HuH-7 (cell line): ENCODE data around the gene FGF6.
"Not testable (repeated sequence)": the region's sequence is repeated elsewhere in the genome, so short reads cannot be mapped to it uniquely, and the experiment has no call there.

Experiments
- DNase-seq: peaks from one replicate; pipeline ENCODE4 v3.0.0; 2011; ENCODE audit warnings: low spot score

Gene FGF6, protein sequence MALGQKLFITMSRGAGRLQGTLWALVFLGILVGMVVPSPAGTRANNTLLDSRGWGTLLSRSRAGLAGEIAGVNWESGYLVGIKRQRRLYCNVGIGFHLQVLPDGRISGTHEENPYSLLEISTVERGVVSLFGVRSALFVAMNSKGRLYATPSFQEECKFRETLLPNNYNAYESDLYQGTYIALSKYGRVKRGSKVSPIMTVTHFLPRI

DNA sequence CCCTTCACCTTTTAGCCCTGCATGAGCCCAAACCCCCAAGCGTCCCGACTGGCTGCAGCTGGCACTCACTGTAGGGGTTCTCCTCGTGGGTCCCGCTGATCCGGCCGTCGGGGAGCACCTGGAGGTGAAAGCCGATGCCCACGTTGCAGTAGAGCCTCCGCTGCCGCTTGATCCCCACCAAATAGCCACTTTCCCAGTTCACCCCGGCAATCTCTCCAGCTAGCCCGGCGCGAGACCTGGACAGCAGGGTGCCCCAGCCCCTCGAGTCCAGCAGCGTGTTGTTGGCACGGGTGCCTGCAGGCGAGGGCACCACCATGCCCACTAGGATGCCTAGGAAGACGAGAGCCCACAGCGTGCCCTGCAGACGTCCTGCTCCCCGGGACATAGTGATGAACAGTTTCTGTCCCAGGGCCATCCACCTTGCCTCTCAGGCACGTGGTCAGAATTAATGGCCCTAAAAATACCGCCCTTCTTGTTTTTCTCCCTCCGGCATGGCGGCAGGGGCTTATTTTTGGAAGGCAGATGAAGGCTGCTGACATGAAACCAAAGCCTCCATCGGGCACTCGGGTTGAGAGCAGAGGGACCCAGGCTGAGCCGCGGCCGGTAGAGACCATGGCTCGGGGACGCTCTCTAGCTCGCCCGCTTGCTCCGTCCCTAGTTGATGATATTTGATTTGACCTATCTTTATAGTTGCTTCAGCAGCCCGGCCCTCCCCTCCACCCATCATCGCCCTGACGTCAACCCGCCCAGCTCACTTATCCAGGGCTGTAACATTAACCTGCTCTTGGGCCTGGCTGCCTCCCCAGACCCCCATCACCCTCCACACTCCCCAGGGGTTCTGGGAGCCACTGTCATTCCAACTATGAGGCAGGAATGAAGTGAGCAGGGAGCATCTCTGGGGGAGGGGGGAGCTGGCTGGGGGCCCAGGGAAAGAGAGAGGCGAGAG is at the start of gene FGF6:
Gene FGF6, minus strand, starts transcription at position 660 of the 946 bp plus-strand sequence. Its CDS starts 245 bp downstream, at position 415.
- no peak for DNase-seq

GRCh38 chr12:4490973-4491372 is 45.4 kb upstream of the FGF6 start:
- no peak for DNase-seq

DNA sequence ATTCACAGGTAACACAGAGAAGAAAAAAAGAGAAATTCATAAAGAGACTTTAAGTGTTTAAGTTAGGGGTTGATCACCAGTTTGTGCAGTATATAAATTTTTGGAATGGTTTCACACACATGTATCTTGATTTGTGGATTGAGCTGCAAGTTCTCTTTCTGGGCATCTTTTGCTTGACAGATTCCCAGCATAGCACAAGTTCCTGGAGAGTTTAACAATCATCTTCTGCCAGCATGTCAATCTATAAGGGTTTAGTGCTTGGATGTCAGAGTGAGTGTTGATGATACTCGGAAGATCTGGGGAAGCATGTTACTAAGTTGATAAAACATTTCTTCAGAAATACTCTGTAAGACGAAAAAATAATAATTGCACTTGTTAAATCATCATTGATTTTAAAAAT is 43.9 kb upstream of the FGF6 start:
- no peak for DNase-seq

GRCh38 chr12:4486980-4487379 is 41.4 kb upstream of the FGF6 start:
- no peak for DNase-seq

DNA sequence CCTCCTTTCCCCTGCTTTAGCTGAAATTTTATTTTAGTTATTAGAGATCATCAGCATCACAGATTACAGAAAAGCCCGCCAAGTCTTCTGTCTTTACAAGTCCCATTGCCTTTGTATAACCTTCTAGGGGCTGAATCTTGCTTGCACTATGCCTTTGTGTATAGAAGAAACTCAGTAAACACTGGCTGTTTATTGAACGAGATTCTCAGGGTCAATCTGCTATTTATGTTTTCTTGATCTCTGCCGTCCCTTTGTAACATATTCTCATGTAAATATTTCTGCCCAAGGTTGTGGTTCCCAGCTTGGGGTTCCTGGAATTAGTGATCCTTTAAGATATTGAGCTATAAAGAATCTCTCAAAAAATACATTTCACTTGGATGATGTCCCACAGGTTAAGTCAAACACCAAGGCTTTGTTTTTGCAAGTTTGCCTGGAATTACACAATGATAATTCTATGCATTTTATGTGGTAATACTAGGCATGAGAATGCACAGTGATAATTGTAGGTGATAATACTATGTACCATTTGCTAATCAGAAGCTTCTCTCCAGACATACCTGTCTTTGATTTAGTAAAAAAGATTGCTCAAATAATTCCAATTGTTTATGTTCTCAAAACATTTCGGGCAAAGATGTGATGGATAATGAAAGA is 40.6 kb upstream of the FGF6 start:
- DNase-seq, result no peak

- no peak for DNase-seq
These were observed 38.5 kb upstream of the FGF6 start for GRCh38 chr12:4483885-4484823.

DNA sequence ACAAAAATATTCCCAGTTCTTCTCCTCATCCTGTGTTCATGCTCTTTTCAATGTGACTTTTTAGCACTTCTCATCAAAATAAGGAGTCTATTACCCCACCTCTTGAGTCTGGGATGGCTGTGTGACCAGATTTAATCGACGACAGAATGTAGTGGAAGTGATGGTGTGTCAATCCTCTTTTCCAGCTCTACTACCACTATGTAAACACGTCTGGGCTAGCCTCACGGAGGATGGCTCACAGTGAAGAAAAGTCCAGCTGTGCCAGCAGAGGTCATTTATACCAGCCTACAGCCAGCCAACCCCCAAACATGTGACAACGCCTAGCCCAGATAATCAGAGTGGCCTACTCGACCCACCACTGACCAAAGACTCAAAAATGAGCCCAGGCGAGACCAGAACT is 37.3 kb upstream of the FGF6 start:
- no peak for DNase-seq

DNA sequence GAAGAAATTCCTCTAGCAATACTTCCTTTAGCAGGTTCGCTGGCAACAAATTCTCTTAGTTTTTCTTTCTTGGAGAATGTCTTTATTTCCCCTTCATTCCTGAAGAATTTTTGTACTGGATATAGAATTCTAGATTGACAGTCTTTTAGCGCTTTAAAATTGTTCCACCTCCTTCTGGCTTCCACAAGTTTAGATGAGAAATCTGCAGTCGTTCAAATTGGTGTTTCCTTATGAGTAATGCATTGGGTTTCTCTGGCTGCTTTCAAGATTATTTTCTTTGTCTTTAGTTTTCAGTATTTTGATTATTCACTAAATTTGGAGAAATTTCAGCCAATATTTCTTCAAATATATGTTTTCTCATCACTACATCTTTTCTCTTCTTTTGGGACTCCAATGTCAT is 33.3 kb upstream of the FGF6 start:
- DNase-seq, result no peak

DNA sequence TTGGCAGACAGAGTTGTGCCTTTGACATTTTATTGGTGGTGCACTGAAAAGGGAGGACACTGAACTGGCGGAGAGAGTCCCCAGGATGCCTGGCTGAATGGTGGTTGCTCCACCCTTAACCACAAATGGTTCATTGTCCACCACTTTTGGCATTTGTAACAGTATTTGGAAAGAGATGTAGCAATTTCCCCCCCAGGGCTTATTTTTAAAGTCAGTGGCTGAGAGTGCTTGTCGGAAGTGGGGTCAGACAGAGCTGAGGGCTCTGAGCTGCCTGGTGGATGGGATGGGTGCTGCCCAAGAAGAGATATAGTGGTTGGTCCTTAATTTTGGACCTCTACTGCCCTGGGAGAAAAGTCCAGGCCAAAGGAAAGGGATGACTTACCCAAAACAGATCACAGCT is 31.5 kb upstream of the FGF6 start:
- DNase-seq, result no peak

DNA sequence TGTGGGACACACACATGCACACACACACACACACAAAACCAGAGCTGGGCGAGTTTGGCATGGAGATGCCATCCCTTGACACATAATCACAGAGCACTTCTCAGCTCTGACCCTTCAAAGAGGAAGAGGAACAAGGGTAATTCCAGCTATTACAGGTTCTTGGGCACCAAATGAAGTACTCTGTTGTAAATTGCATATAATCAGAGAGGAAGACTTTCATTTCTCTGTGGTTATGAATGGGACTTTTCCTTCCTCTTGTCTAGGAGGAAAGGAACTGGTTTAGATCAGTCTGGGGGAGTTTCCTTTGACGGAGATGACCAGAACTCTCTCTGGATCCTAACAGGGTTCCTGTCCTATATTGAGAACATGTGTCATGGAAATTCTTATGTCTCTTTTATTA is 26.4 kb upstream of the FGF6 start:
- DNase-seq, result no peak

DNA sequence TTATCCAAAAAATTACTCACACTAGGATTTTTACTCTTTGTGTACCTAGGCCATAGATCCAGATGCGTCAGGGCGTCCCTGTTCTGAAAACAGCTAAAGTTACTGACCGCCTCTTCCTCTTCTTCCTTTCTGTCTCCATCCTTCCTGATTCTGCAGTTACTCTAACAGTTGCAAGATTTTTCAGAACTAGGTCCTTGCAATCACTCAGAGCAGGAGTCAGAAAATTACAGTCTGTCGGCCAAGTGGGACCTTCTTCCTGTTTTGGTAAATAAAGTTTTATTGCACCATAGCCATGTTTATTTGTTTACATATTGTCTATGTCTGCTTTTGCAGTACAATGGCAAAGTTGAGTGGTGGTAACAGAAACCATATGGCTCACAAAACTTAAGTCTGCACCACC is 25.6 kb upstream of the FGF6 start:
- DNase-seq, result no peak

DNA sequence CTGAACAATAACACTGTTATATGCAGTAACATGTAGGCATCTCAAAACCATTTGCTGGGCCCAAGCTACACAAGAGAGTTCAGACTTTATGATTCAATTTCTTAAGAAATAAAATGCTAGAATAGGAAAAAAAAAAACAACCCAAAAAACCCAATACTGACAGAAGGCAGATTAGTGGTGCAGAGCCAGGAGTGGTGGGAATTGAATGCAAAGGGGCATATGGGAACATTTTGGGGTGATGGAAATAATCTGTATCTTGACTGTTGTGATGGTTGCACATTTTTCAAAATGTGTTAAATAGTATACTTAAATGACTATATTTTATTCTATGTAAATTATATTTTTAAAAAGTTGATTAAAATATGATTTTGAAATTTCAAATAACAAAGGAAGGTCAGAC is 23.4 kb upstream of the FGF6 start:
- no peak for DNase-seq

- DNase-seq, result no peak
These were observed 15.1 kb upstream of the FGF6 start for GRCh38 chr12:4460761-4461160.

DNA sequence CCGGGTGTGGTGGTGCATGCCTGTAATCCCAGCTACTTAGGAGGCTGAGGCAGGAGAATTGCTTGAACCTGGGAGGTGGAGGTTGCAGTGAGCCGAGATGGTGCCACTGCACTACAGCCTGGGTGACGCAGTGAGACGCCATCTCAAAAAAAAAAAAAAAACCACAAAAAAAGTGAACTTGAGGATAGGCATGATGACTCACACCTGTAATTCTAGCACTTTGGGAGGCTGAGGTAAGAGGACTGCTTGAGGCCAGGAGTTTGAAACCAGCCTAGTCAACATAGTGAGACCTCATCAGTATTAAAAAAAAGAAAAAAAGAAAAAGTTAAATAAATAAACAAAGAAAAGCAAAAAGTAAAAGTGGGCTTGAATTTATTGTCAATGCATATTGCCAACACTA is 10.2 kb upstream of the FGF6 start:
- DNase-seq, result not testable (repeated sequence)

DNA sequence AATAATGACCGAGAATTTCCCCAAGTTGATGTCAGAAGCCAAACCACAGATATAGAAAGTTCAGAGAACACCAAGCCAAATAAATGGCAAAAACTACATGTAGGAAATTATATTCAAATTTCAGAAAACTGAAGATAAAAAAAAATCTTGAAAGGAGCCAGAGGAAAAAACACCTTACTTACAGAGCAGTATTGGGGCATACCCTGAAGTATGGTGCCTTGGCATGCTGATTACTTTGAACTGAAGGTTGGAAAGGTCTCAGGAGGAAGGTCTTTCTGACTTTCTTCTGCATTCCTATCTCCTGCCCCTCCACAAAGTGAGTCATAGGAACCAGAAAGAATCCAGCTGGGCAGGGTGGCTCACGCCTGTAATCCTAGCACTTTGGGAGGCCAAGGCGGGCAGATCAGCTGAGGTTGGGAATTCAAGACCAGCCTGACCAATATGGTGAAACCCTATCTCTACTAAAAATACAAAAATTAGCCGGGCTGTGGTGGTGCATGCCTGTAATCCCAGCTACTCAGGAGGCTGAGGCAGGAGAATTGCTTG is 8.8 kb upstream of the FGF6 start:
- no peak for DNase-seq

DNA sequence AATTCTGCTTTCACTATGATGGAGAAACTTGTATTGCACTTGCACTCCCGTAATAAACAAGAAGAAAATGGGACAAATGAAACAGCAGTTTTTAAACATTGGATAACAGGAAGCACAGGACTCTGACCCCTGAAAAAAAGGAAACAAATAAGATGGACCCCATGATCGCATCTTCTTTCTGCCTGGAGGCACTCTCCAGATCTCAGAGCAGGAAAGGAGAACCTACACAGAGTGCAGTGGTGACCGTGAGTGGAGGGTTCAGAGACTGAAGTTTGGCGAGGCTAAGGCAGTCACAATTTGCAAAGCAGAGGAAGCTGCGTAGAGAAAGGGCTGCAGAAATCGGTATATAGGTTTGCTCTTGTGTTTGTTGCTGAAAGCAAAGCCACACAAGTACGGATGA is 6.1 kb upstream of the FGF6 start:
- DNase-seq, result no peak

DNA sequence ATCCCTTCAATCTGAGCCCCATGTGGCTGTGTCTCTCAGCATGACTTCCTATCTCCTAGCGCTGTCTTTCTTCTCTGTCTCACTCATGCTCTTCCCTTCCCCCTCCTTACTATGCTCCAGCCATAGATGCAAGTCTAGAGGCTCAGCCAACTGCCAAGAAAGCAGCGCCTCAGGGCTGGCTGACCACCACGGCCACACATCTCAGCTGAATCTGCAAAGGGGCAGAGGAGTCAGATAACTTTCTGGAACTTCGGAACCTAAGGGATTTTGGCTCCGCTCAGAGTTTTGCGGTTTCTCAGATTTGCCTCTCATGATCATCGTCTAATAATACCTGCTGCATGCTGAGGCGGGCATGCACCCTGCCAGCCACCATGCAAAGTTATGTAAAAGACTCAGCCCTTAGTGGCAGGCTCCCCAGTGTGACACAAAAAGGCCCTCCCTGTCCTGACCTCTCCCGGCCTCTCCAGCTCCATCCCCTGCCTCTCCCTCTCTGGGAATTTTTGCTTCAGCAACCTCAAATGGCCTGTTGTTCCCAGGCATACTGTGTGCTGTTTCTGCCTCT is 5.0 kb upstream of the FGF6 start:
- no peak for DNase-seq

DNA sequence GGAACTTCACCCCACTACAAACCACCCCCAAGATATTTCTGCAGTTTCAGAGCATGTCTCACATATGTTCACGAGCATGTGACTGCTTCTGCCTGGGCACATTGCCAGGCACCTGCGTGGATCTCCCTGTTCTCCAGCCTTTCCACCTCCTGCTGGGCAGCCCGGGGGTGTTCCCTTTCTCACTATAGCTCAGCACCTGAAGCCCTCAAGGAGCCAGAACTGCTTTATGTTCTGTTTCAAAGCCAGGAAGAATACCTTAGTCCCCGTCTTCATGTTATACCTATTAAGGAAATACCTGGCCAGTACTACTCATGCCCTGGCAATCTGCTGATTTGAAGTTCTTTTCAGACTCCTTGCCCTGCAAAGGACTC is 4.2 kb upstream of the FGF6 start:
- DNase-seq, result no peak

GRCh38 chr12:4448943-4449850 is 3.6 kb upstream of the FGF6 start:
- DNase-seq, result no peak

GRCh38 chr12:4448371-4448940 is 2.8 kb upstream of the FGF6 start:
- no peak for DNase-seq
